GM21723 (cell line): Measurements from ENCODE around the gene SKAP1.

ENCODE experiments used
- ATAC-seq: cut with Tn5 transposase; IDR thresholded peaks from one replicate; pipeline ENCODE4 v1.9.1; 2021; ENCODE audit warnings: mild to moderate bottlenecking, moderate library complexity; ENCODE audit not compliant: unreplicated experiment

The SKAP1 gene

GRCh38 chr17:48333034-48333530, 96.9 kb downstream of the SKAP1 start:
- no peak for ATAC-seq

GRCh38 chr17:48330887-48331286, 99.1 kb downstream of the SKAP1 start:
- no peak for ATAC-seq

GRCh38 chr17:48330421-48330820, 99.6 kb downstream of the SKAP1 start:
- ATAC-seq = no peak

GRCh38 chr17:48328457-48328856, 101.6 kb downstream of the SKAP1 start:
- ATAC-seq = no peak

- ATAC-seq = no peak
These were observed 103.7 kb downstream of the SKAP1 start for GRCh38 chr17:48326310-48326709.

GRCh38 chr17:48322060-48322459, 108.0 kb downstream of the SKAP1 start:
- ATAC-seq = no peak

GRCh38 chr17:48317732-48318131, 112.3 kb downstream of the SKAP1 start:
- ATAC-seq = no peak

GRCh38 chr17:48314716-48315115, 115.3 kb downstream of the SKAP1 start:
- no peak for ATAC-seq

GRCh38 chr17:48313096-48313755, 116.8 kb downstream of the SKAP1 start:
- no peak for ATAC-seq

- ATAC-seq = no peak
These were observed 118.7 kb downstream of the SKAP1 start for GRCh38 chr17:48311324-48311723.

GRCh38 chr17:48310748-48311213, 119.2 kb downstream of the SKAP1 start:
- no peak for ATAC-seq

- no peak for ATAC-seq
These were observed 121.4 kb downstream of the SKAP1 start for GRCh38 chr17:48308581-48308980.

- ATAC-seq = no peak
These were observed 122.1 kb downstream of the SKAP1 start for GRCh38 chr17:48307814-48308411.

GRCh38 chr17:48307255-48307654, 122.8 kb downstream of the SKAP1 start:
- ATAC-seq = no peak

GRCh38 chr17:48301002-48301401, 129.0 kb downstream of the SKAP1 start:
- no peak for ATAC-seq

- no peak for ATAC-seq
These were observed 130.3 kb downstream of the SKAP1 start for GRCh38 chr17:48299760-48300159.

- no peak for ATAC-seq
These were observed 132.2 kb downstream of the SKAP1 start for GRCh38 chr17:48297825-48298224.

- no peak for ATAC-seq
These were observed 133.6 kb downstream of the SKAP1 start for GRCh38 chr17:48296453-48296852.

- ATAC-seq = peak; percentile 71
These were observed 134.4 kb downstream of the SKAP1 start for GRCh38 chr17:48295362-48296288.

GRCh38 chr17:48294806-48295361, 135.1 kb downstream of the SKAP1 start:
- no peak for ATAC-seq
